ENCODE data around the gene ZNF652. TPM values are rescaled to one million over a fixed set of nuclear protein-coding genes. Genes with fewer than 3 reads are reported as not detected.
"Not testable (repeated sequence)": the region's sequence is repeated elsewhere in the genome, so short reads cannot be mapped to it uniquely, and the experiment has no call there.

The ZNF652 gene
- total RNA-seq, 2 experiments from 2014 or later, result 33.7 to 34.9 TPM

- Histone ChIP-seq H3K4me3 (ENCODE audit: low read length) (no peak overlapping the region), H3K27ac (ENCODE audit: low read depth in 1 of 2, low read length in 2 of 2) (no peak overlapping the region), H3K4me1 (ENCODE audit: insufficient read depth, low read length) (no peaks in the 10 kb centered on the region), H3K36me3 (ENCODE audit: insufficient read depth, low read length) (no peaks in the 10 kb centered on the region), H3K9me3 (ENCODE audit: control insufficient read depth in 1 of 2, insufficient read depth in 1 of 2, low read length in 2 of 2) (no peaks in the 10 kb centered on the region), H3K27me3 (ENCODE audit: control insufficient read depth in 1 of 2, insufficient read depth in 2 of 2, low read length in 2 of 2) (no peaks in the 10 kb centered on the region)
- Mint-ChIP-seq H3K9me3 (no peaks in the 10 kb centered on the region), H3K27ac (no peak overlapping the region), H3K36me3 (ENCODE audit: low read depth) (no peaks in the 10 kb centered on the region), H3K4me1 (ENCODE audit: low read depth) (no peaks in the 10 kb centered on the region), H3K27me3 (peaks cover 4% of the 10 kb centered on the region), H3K4me3 (no peak overlapping the region)
- intact Hi-C loops (cut with DNase I, micrococcal nuclease), result loop anchor here in 1 of 2 experiments (5.0 kb wide), 1 partner anchor 95 kb away; no protein-coding TSS in a partner anchor
- ATAC-seq (ENCODE audit: poor library complexity), result no peak
- TF ChIP-seq CTCF (IDR thresholded peaks at IDR 0.05), result no peak
- no peak for DNase-seq
- POLR2A ChIA-PET, result no interaction called here
- CTCF ChIA-PET, result no interaction called here
These were observed 84.4 kb downstream of the ZNF652 start for GRCh38 chr17:49277638-49278037.

- ATAC-seq (ENCODE audit: poor library complexity); H3K4me1 Mint-ChIP-seq (ENCODE audit: low read depth); H3K27ac ChIP-seq (ENCODE audit: low read depth in 1 of 2, low read length in 2 of 2); H3K4me3 ChIP-seq (ENCODE audit: low read length); POLR2A ChIA-PET; H3K36me3 Mint-ChIP-seq (ENCODE audit: low read depth); H3K9me3 Mint-ChIP-seq; CTCF ChIA-PET; DNase-seq; H3K4me1 ChIP-seq (ENCODE audit: insufficient read depth, low read length); H3K36me3 ChIP-seq (ENCODE audit: insufficient read depth, low read length); H3K27ac Mint-ChIP-seq; H3K27me3 ChIP-seq (ENCODE audit: control insufficient read depth in 1 of 2, insufficient read depth in 2 of 2, low read length in 2 of 2); H3K27me3 Mint-ChIP-seq; H3K4me3 Mint-ChIP-seq; H3K9me3 ChIP-seq (ENCODE audit: control insufficient read depth in 1 of 2, insufficient read depth in 1 of 2, low read length in 2 of 2): not testable (repeated sequence)
- intact Hi-C loops (cut with DNase I, micrococcal nuclease), result loop anchor here in 1 of 2 experiments (5.0 kb wide), 1 partner anchor 94 kb away; no protein-coding TSS in a partner anchor
These were observed 86.1 kb downstream of the ZNF652 start for GRCh38 chr17:49275981-49276380.

GRCh38 chr17:49269356-49269755, 92.7 kb downstream of the ZNF652 start:
- Histone ChIP-seq H3K4me1 (ENCODE audit: insufficient read depth, low read length) (no peaks in the 10 kb centered on the region), H3K36me3 (ENCODE audit: insufficient read depth, low read length) (no peaks in the 10 kb centered on the region), H3K9me3 (ENCODE audit: control insufficient read depth in 1 of 2, insufficient read depth in 1 of 2, low read length in 2 of 2) (no peaks in the 10 kb centered on the region), H3K27ac (ENCODE audit: low read depth in 1 of 2, low read length in 2 of 2) (no peak overlapping the region), H3K4me3 (ENCODE audit: low read length) (no peak overlapping the region), H3K27me3 (ENCODE audit: control insufficient read depth in 1 of 2, insufficient read depth in 2 of 2, low read length in 2 of 2) (no peaks in the 10 kb centered on the region)
- no peaks in the 10 kb centered on the region for H3K36me3 Mint-ChIP-seq (ENCODE audit: low read depth)
- POLR2A ChIA-PET, result no interaction called here
- ATAC-seq (ENCODE audit: poor library complexity) (no peak), DNase-seq (no peak)
- H3K27me3 Mint-ChIP-seq, result peaks cover 5% of the 10 kb centered on the region
- no peak for TF ChIP-seq CTCF (IDR thresholded peaks at IDR 0.05)
- no peak overlapping the region for H3K4me3 Mint-ChIP-seq
- H3K4me1 Mint-ChIP-seq (ENCODE audit: low read depth), result no peaks in the 10 kb centered on the region
- CTCF ChIA-PET, result no interaction called here
- H3K9me3 Mint-ChIP-seq, result no peaks in the 10 kb centered on the region
- no peak overlapping the region for H3K27ac Mint-ChIP-seq
- intact Hi-C loops (cut with DNase I, micrococcal nuclease), result no loop called here

- H3K4me3 Mint-ChIP-seq, result no peak overlapping the region
- H3K27ac Mint-ChIP-seq, result no peak overlapping the region
- Histone ChIP-seq H3K36me3 (ENCODE audit: insufficient read depth, low read length) (no peaks in the 10 kb centered on the region), H3K27me3 (ENCODE audit: control insufficient read depth in 1 of 2, insufficient read depth in 2 of 2, low read length in 2 of 2) (no peaks in the 10 kb centered on the region), H3K4me3 (ENCODE audit: low read length) (no peak overlapping the region), H3K9me3 (ENCODE audit: control insufficient read depth in 1 of 2, insufficient read depth in 1 of 2, low read length in 2 of 2) (no peaks in the 10 kb centered on the region), H3K4me1 (ENCODE audit: insufficient read depth, low read length) (no peaks in the 10 kb centered on the region), H3K27ac (ENCODE audit: low read depth in 1 of 2, low read length in 2 of 2) (no peak overlapping the region)
- H3K36me3 Mint-ChIP-seq (ENCODE audit: low read depth), result no peaks in the 10 kb centered on the region
- TF ChIP-seq CTCF (IDR thresholded peaks at IDR 0.05), result no peak
- no peak for ATAC-seq (ENCODE audit: poor library complexity)
- no peak for DNase-seq
- CTCF ChIA-PET, result no interaction called here
- no peaks in the 10 kb centered on the region for H3K4me1 Mint-ChIP-seq (ENCODE audit: low read depth)
- H3K9me3 Mint-ChIP-seq, result no peaks in the 10 kb centered on the region
- H3K27me3 Mint-ChIP-seq, result peaks cover 5% of the 10 kb centered on the region
- intact Hi-C loops (cut with DNase I, micrococcal nuclease), result no loop called here
- POLR2A ChIA-PET, result no interaction called here
These were observed 94.1 kb downstream of the ZNF652 start for GRCh38 chr17:49267912-49268311.
